ENCODE results near the gene GMIP. TPM values are rescaled to one million over a fixed set of nuclear protein-coding genes. Genes with fewer than 3 reads are reported as not detected.

Gene GMIP
- total RNA-seq, 1 experiment from 2014 or later = 12.7 TPM

DNA sequence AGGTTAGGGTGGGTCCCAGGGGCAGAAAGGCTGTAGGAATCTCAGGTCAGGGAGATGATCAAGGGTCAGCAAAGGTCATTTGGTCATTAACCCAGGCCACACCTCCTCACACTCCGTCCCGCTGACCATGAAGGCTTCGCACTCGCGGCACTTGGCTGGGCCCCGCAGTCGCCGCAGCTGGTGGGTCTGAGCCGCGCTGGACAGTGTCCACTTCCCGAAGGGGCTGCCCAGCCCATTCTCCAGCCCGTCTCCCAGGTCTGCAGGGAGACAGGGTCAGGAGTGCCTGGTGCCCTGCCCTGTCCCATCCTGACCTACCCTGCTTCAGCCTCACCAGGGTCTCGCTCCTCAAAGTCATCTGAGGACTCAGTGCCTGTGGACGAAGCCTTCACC, 8.1 kb downstream of the GMIP start:
- no peak overlapping the region for H3K56ac ChIP-seq (ENCODE audit: insufficient read length, low read depth, low read length)
- H3K79me1 ChIP-seq (ENCODE audit: insufficient read depth, low read depth, low read length, poor library complexity, severe bottlenecking) = no peaks in the 10 kb centered on the region
- no peaks in the 10 kb centered on the region for H3K23me2 ChIP-seq (ENCODE audit: insufficient read length, low read depth, low read length, poor library complexity, severe bottlenecking)
- H3K36me3 Mint-ChIP-seq (ENCODE audit: insufficient read depth in 1 of 3, low read depth in 3 of 3) = peaks cover 9 to 39% (median 32%) of the 10 kb centered on the region in 3 experiments; a peak in 6 of 7 replicates
- H3K27me3 Mint-ChIP-seq (ENCODE audit: low read depth) = no peaks in the 10 kb centered on the region
- TF ChIP-seq, protein P1, sequence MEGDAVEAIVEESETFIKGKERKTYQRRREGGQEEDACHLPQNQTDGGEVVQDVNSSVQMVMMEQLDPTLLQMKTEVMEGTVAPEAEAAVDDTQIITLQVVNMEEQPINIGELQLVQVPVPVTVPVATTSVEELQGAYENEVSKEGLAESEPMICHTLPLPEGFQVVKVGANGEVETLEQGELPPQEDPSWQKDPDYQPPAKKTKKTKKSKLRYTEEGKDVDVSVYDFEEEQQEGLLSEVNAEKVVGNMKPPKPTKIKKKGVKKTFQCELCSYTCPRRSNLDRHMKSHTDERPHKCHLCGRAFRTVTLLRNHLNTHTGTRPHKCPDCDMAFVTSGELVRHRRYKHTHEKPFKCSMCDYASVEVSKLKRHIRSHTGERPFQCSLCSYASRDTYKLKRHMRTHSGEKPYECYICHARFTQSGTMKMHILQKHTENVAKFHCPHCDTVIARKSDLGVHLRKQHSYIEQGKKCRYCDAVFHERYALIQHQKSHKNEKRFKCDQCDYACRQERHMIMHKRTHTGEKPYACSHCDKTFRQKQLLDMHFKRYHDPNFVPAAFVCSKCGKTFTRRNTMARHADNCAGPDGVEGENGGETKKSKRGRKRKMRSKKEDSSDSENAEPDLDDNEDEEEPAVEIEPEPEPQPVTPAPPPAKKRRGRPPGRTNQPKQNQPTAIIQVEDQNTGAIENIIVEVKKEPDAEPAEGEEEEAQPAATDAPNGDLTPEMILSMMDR (conservative IDR thresholded peaks at IDR 0.05) = no peak
- no peak overlapping the region for H3K9ac ChIP-seq (ENCODE audit: extremely low read depth, insufficient read length, low read length)
- no peak overlapping the region for H3K4ac ChIP-seq (ENCODE audit: low read depth, low read length)
- no peaks in the 10 kb centered on the region for H3K79me2 ChIP-seq (ENCODE audit: insufficient read depth, low read length)
- H2AK5ac ChIP-seq (ENCODE audit: insufficient read length, low read length) = no peak overlapping the region
- H2BK15ac ChIP-seq (ENCODE audit: low read depth, low read length) = no peak overlapping the region
- H4K20me1 ChIP-seq (ENCODE audit: control insufficient read depth, insufficient read depth, insufficient read length) = no peaks in the 10 kb centered on the region
- no peaks in the 10 kb centered on the region for H3K27me3 ChIP-seq (ENCODE audit: insufficient read depth, low read length)
- peak overlapping the region in 1 of 2 experiments; percentile 38; a peak in 1 of 5 replicates for H3K4me3 Mint-ChIP-seq
- H3K4me1 Mint-ChIP-seq = peaks cover 0 to 4% of the 10 kb centered on the region in 2 experiments; a peak in 1 of 4 replicates
- no peak overlapping the region for H2AFZ ChIP-seq (ENCODE audit: low read length)
- no peak overlapping the region for H2BK20ac ChIP-seq (ENCODE audit: low read depth, low read length, poor library complexity, severe bottlenecking)
- H3K4me1 ChIP-seq (ENCODE audit: insufficient read depth, low read length) = no peaks in the 10 kb centered on the region
- WGBS (ENCODE audit: extremely low coverage, insufficient read length, low lambda C conversion rate) = no CpG with 5 or more reads among the region's 14 CpGs
- H3K27ac ChIP-seq (ENCODE audit: insufficient read length, low read depth, low read length) = no peak overlapping the region
- no peak overlapping the region for H3K23ac ChIP-seq (ENCODE audit: insufficient read length, low read depth, low read length)
- H3K27ac Mint-ChIP-seq = peak overlapping the region in 1 of 3 experiments; percentile 59; a peak in 1 of 7 replicates
- no peak overlapping the region for H2BK12ac ChIP-seq (ENCODE audit: insufficient read length, low read depth, low read length)
- no peak overlapping the region for H4K8ac ChIP-seq (replicated peaks; ENCODE audit: insufficient read length, low read depth, low read length)
- no peak overlapping the region for H3K18ac ChIP-seq (ENCODE audit: insufficient read length, low read depth, low read length)
- no peak overlapping the region for H3T11ph ChIP-seq (ENCODE audit: low read length)
- H2BK5ac ChIP-seq (ENCODE audit: insufficient read length, low read length) = no peak overlapping the region
- DNase-seq = no peak
- H3K4me2 ChIP-seq (ENCODE audit: insufficient read depth, insufficient read length, low read length) = no peak overlapping the region
- H3K9me3 ChIP-seq (ENCODE audit: control insufficient read depth, low read depth, low read length) = no peaks in the 10 kb centered on the region
- no peak overlapping the region for H3K14ac ChIP-seq (ENCODE audit: insufficient read depth, low read length)
- no peak overlapping the region for H4K91ac ChIP-seq (ENCODE audit: insufficient read length, low read depth, low read length)
- no peak overlapping the region for H2BK120ac ChIP-seq (ENCODE audit: low read depth, low read length, poor library complexity, severe bottlenecking)
- H3K9me3 Mint-ChIP-seq = no peaks in the 10 kb centered on the region; a peak in 1 of 5 replicates
- H4K5ac ChIP-seq (ENCODE audit: insufficient read length, low read depth, low read length) = no peak overlapping the region

Data from H9 (cell line).